HEK293T (cell line): ENCODE results near the gene GLTPD2.

Source experiments
- CTCF ChIA-PET: fragments of 350-600 bp; formaldehyde crosslinking; extraction: SDS; loops from one replicate; lab custom pipeline; 2021; ENCODE audit warnings: antibody characterized with exemption, inconsistent platforms; lab: Yijun Ruan, JAX
- POLR2A ChIA-PET: fragments of 350-600 bp; formaldehyde crosslinking; extraction: SDS; loops from one replicate; lab custom pipeline; 2020; ENCODE audit warnings: antibody characterized with exemption, inconsistent platforms; lab: Yijun Ruan, JAX
- DNase-seq: peaks from one replicate; pipeline ENCODE4 v3.0.0; 2012; ENCODE audit warnings: mixed read lengths; ENCODE audit errors: extremely low spot score
- ARNT ChIP-seq: fragments of 450-650 bp; IDR thresholded peaks from 2 replicates; pipeline ENCODE4 v1.6.1; 2017; ENCODE audit warnings: mild to moderate bottlenecking
- BHLHE40 ChIP-seq: fragments of 450-650 bp; IDR thresholded peaks from 2 replicates; pipeline ENCODE4 v1.6.1; 2016; ENCODE audit warnings: mild to moderate bottlenecking, moderate library complexity, borderline replicate concordance
- CTBP1 ChIP-seq: fragments of 450-650 bp; IDR thresholded peaks from 2 replicates; pipeline ENCODE4 v1.6.1; 2016; ENCODE audit warnings: borderline replicate concordance
- ELF4 ChIP-seq: fragments of 450-650 bp; IDR thresholded peaks from 2 replicates; pipeline ENCODE4 v1.6.1; 2017; ENCODE audit warnings: antibody characterized with exemption
- FOXA1 ChIP-seq: fragments of 450-650 bp; IDR thresholded peaks from 2 replicates; pipeline ENCODE4 v1.6.1; 2016; ENCODE audit warnings: mild to moderate bottlenecking
- FOXK2 ChIP-seq: fragments of 450-650 bp; IDR thresholded peaks from 2 replicates; pipeline ENCODE4 v1.6.1; 2016; ENCODE audit warnings: mild to moderate bottlenecking
- FOXM1 ChIP-seq: fragments of 450-650 bp; IDR thresholded peaks from 2 replicates; pipeline ENCODE4 v1.6.1; 2017; ENCODE audit warnings: mild to moderate bottlenecking, borderline replicate concordance
- HDGF ChIP-seq: fragments of 450-650 bp; IDR thresholded peaks from 2 replicates; pipeline ENCODE4 v1.6.1; 2017; ENCODE audit warnings: antibody characterized with exemption, borderline replicate concordance
- L3MBTL2 ChIP-seq: fragments of 450-650 bp; conservative IDR thresholded peaks from 2 replicates; pipeline ENCODE4 v1.6.1; 2016; ENCODE audit warnings: mild to moderate bottlenecking
- LEF1 ChIP-seq: fragments of 450-650 bp; IDR thresholded peaks from 2 replicates; pipeline ENCODE4 v1.6.1; 2017; ENCODE audit warnings: mild to moderate bottlenecking, borderline replicate concordance
- NFRKB ChIP-seq: fragments of 450-650 bp; IDR thresholded peaks from 2 replicates; pipeline ENCODE4 v1.6.1; 2016; ENCODE audit warnings: mild to moderate bottlenecking, moderate library complexity
- PKNOX1 ChIP-seq: fragments of 450-650 bp; IDR thresholded peaks from 2 replicates; pipeline ENCODE4 v1.6.1; 2016
- SP1 ChIP-seq: fragments of 450-650 bp; IDR thresholded peaks from 2 replicates; pipeline ENCODE4 v1.6.1; 2017
- SUZ12 ChIP-seq: fragments of 450-650 bp; IDR thresholded peaks from 2 replicates; pipeline ENCODE4 v1.6.1; 2016; ENCODE audit warnings: mild to moderate bottlenecking
- TARDBP ChIP-seq: fragments of 450-650 bp; IDR thresholded peaks from 2 replicates; pipeline ENCODE4 v1.6.1; 2016
- ZNF384 ChIP-seq: fragments of 450-650 bp; IDR thresholded peaks from 2 replicates; pipeline ENCODE4 v1.6.1; 2016

Gene GLTPD2

GRCh38 chr17:4812690-4813089 is 23.9 kb downstream of the GLTPD2 start:
- CTCF ChIA-PET: no interaction called here
- TF ChIP-seq FOXM1 (no peak), BHLHE40 (no peak), CTBP1 (no peak), TARDBP (no peak), SUZ12 (no peak), ARNT (no peak), ZNF384 (no peak), L3MBTL2 (no peak), ELF4 (no peak), PKNOX1 (no peak), SP1 (no peak)
- POLR2A ChIA-PET: no interaction called here
- no peak for DNase-seq

- no peak for TF ChIP-seq ZNF384
- TF ChIP-seq BHLHE40: no peak
- no peak for TF ChIP-seq FOXM1
- no peak for TF ChIP-seq HDGF
- no peak for TF ChIP-seq LEF1
- DNase-seq: peak; percentile 30
- CTCF ChIA-PET: no interaction called here
- POLR2A ChIA-PET: interaction anchor here (1.0 kb wide), 1 partner anchor 8 kb away, joined by 3 read pairs; the partner anchor contains the start of gene PLD2
Observed at GRCh38 chr17:4815043-4815675, 26.4 kb downstream of the GLTPD2 start.

GRCh38 chr17:4816826-4817225 is 28.1 kb downstream of the GLTPD2 start:
- CTCF ChIA-PET: no interaction called here
- DNase-seq: no peak
- TF ChIP-seq HDGF (no peak), TARDBP (no peak), SUZ12 (no peak), BHLHE40 (no peak), FOXA1 (no peak), SP1 (no peak), PKNOX1 (no peak), ARNT (no peak)
- POLR2A ChIA-PET: interaction anchor here (1.1 kb wide), 1 partner anchor 20 kb away, joined by 3 read pairs; no protein-coding TSS in a partner anchor

GRCh38 chr17:4818276-4818675 is 29.5 kb downstream of the GLTPD2 start:
- no peak for DNase-seq

GRCh38 chr17:4822835-4823234 is 34.1 kb downstream of the GLTPD2 start:
- no peak for DNase-seq
- ChIA-PET POLR2A (interaction anchor here (1.3 to 1.5 kb wide), 2 partner anchors 16 to 27 kb away, joined by 5 read pairs; partner anchors contain the start of genes PLD2 and PSMB6), CTCF (no interaction called here)
- TF ChIP-seq FOXA1 (no peak), ZNF384 (no peak), CTBP1 (no peak), L3MBTL2 (no peak), FOXK2 (no peak), SP1 (no peak), ELF4 (no peak), PKNOX1 (no peak)

More at GRCh38 chr17:4818276-4818675, 29.5 kb downstream of the GLTPD2 start:
- no peak for TF ChIP-seq HDGF
- TF ChIP-seq BHLHE40: no peak
- no peak for TF ChIP-seq PKNOX1
- no peak for TF ChIP-seq FOXK2
- TF ChIP-seq ARNT: no peak
- TF ChIP-seq NFRKB: no peak
- no peak for TF ChIP-seq LEF1
- TF ChIP-seq FOXM1: no peak
- no peak for TF ChIP-seq FOXA1
- TF ChIP-seq TARDBP: no peak
- TF ChIP-seq SP1: no peak
- TF ChIP-seq L3MBTL2: no peak
- TF ChIP-seq CTBP1: no peak
- TF ChIP-seq SUZ12: no peak
- ChIA-PET POLR2A (no interaction called here), CTCF (no interaction called here)

GRCh38 chr17:4823373-4824089 is 34.8 kb downstream of the GLTPD2 start:
- ChIA-PET POLR2A (interaction anchor here (1.3 to 1.5 kb wide), 2 partner anchors 17 to 27 kb away, joined by 5 read pairs; partner anchors contain the start of genes PLD2 and PSMB6), CTCF (no interaction called here)
- TF ChIP-seq CTBP1: no peak
- no peak for TF ChIP-seq SUZ12
- DNase-seq: no peak
